Measurements from ENCODE around the gene BICRAL.
"Not testable (repeated sequence)": the region's sequence is repeated elsewhere in the genome, so short reads cannot be mapped to it uniquely, and the experiment has no call there.

Gene BICRAL

GRCh38 chr6:42902429-42903263, 120.8 kb downstream of the BICRAL start:
- not testable (repeated sequence) for DNase-seq

GRCh38 chr6:42904467-42904866, 122.6 kb downstream of the BICRAL start:
- DNase-seq, result no peak

- DNase-seq, result no peak
Measured at GRCh38 chr6:42907336-42907735, 125.5 kb downstream of the BICRAL start.

- DNase-seq, result no peak
Measured at GRCh38 chr6:42909835-42910234, 128.0 kb downstream of the BICRAL start.

- no peak for DNase-seq
Measured at GRCh38 chr6:42911171-42912021, 129.5 kb downstream of the BICRAL start.

- DNase-seq, result no peak
Measured at GRCh38 chr6:42914546-42914945, 132.7 kb downstream of the BICRAL start.

GRCh38 chr6:42915732-42916131, 133.9 kb downstream of the BICRAL start, which contains the start of gene PTCRA:
TSS of gene PTCRA (plus strand) at chr6:42916053. CDS start at chr6:42916070, 17 bp downstream.
- no peak for DNase-seq

- DNase-seq, result no peak
Measured at GRCh38 chr6:42916288-42916687, 134.4 kb downstream of the BICRAL start.

Data from activated CD4-positive, alpha-beta T cell treated with anti-CD3 and anti-CD28 coated beads, Interleukin-2, amount 50 U/mL, for 48 hours (primary cell).